Progenitor cell of endocrine pancreas (in vitro differentiated cells): Measurements from ENCODE around the gene IPO8. TPM values are rescaled to one million over a fixed set of nuclear protein-coding genes. Genes with fewer than 3 reads are reported as not detected.

Experiments used
- DNase-seq: peaks from one replicate; pipeline ENCODE4 v3.0.0; 2021; ENCODE audit warnings: low spot score; ENCODE audit not compliant: unreplicated experiment
- H3K27ac Mint-ChIP-seq: 2 replicates; pipeline ENCODE4 v1.8.0; 2021; ENCODE audit warnings: mild to moderate bottlenecking, moderate library complexity, mixed read lengths
- H3K27me3 Mint-ChIP-seq: 2 replicates; pipeline ENCODE4 v1.8.0; 2021; ENCODE audit warnings: mixed read lengths
- H3K36me3 Mint-ChIP-seq: 2 replicates; pipeline ENCODE4 v1.8.0; 2022; ENCODE audit warnings: mixed read lengths; ENCODE audit not compliant: insufficient read depth
- H3K4me1 Mint-ChIP-seq: 2 replicates; pipeline ENCODE4 v1.8.0; 2021; ENCODE audit warnings: low read depth, mixed read lengths
- H3K4me3 Mint-ChIP-seq: 2 replicates; pipeline ENCODE4 v1.8.0; 2021; ENCODE audit warnings: low read depth, mild to moderate bottlenecking, moderate library complexity, mixed read lengths
- H3K9me3 Mint-ChIP-seq: 2 replicates; pipeline ENCODE4 v1.8.0; 2021; ENCODE audit warnings: low read depth, mixed read lengths
- total RNA-seq: library from RNA; stranded (reverse); gene quantifications from 2 replicates; pipeline ENCODE4 v1.2.1, GENCODE V29; 2021
- TF ChIP-seq, protein P1 (sequence below): fragments of 200-600 bp; sonication (generic); IDR thresholded peaks from one replicate; pipeline ENCODE4 v1.5.0; 2021; ENCODE audit warnings: antibody characterized with exemption, mild to moderate bottlenecking; ENCODE audit not compliant: unreplicated experiment

The IPO8 gene
- total RNA-seq, 1 donor from 2014 or later = 93.3 TPM

DNA sequence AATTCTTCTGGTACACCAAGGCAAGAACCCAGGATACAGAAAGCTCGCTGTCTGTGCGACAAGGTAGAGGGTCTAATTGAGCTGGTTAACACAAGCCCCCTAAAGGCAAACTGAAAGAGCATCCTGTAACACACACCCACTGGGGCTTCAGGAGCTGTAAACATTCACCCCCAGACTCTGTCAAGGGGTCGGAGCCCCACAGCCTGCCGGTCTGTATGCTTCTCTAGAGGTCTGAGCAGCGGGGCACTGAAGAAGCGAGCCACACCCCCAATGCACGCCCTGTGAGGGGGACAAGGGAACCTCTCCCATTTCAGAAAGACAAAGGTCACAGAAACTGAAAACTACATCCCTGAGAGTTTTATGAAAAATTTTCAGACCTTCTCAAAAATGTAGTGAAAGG is 1.3 kb upstream of the IPO8 start:
- TF ChIP-seq, protein P1, sequence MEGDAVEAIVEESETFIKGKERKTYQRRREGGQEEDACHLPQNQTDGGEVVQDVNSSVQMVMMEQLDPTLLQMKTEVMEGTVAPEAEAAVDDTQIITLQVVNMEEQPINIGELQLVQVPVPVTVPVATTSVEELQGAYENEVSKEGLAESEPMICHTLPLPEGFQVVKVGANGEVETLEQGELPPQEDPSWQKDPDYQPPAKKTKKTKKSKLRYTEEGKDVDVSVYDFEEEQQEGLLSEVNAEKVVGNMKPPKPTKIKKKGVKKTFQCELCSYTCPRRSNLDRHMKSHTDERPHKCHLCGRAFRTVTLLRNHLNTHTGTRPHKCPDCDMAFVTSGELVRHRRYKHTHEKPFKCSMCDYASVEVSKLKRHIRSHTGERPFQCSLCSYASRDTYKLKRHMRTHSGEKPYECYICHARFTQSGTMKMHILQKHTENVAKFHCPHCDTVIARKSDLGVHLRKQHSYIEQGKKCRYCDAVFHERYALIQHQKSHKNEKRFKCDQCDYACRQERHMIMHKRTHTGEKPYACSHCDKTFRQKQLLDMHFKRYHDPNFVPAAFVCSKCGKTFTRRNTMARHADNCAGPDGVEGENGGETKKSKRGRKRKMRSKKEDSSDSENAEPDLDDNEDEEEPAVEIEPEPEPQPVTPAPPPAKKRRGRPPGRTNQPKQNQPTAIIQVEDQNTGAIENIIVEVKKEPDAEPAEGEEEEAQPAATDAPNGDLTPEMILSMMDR = no peak
- Mint-ChIP-seq H3K9me3 (no peaks in the 10 kb centered on the region), H3K27ac (no peak overlapping the region), H3K36me3 (peaks cover 2% of the 10 kb centered on the region), H3K4me3 (no peak overlapping the region), H3K4me1 (peaks cover 24% of the 10 kb centered on the region), H3K27me3 (no peaks in the 10 kb centered on the region)
- no peak for DNase-seq

DNA sequence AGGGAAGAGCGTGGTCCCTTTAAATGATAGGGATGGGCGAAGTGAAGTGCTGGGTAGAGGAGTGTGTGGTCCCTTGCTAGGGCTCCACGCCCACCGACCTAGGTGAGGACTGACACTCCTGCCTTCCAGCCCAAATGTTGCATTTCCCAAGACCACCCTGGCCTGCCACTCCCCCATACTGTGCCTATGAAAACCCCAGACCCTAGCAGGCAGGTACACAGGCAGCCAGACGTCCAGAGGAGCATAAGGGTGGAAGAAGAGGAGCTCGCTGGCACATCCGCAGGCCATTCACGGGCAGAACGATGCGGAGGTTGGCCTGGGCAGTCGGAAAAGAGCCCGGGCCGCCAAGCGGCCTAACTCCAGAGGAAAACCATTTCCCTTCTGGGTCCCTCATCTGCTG is 817 bp upstream of the IPO8 start:
- Mint-ChIP-seq H3K4me3 (peak overlapping the region; percentile 96), H3K27me3 (no peaks in the 10 kb centered on the region), H3K36me3 (peaks cover 2% of the 10 kb centered on the region), H3K4me1 (peaks cover 24% of the 10 kb centered on the region), H3K9me3 (no peaks in the 10 kb centered on the region), H3K27ac (no peak overlapping the region)
- TF ChIP-seq, protein P1 = no peak
- DNase-seq = no peak

DNA sequence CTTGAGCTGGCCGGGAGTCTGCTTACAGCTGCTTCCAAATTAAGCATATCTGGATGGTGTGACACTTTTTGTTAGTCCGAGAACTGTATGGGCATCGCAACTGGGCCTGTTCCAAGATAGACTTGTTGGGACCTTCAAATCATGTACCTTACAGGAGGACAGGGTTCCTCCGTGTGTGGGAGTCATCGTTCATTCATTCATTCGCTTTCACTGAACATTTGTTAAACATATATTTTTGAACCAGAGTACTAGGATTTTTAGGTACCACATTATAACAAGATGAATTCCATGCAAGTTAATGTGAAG is 387 bp upstream of the IPO8 start:
- Mint-ChIP-seq H3K27me3 (no peaks in the 10 kb centered on the region), H3K4me1 (peaks cover 24% of the 10 kb centered on the region), H3K9me3 (no peaks in the 10 kb centered on the region), H3K27ac (peak overlapping the region; percentile 97), H3K4me3 (peak overlapping the region; percentile 96), H3K36me3 (peaks cover 2% of the 10 kb centered on the region)
- no peak for DNase-seq
- TF ChIP-seq, protein P1 = no peak

DNA sequence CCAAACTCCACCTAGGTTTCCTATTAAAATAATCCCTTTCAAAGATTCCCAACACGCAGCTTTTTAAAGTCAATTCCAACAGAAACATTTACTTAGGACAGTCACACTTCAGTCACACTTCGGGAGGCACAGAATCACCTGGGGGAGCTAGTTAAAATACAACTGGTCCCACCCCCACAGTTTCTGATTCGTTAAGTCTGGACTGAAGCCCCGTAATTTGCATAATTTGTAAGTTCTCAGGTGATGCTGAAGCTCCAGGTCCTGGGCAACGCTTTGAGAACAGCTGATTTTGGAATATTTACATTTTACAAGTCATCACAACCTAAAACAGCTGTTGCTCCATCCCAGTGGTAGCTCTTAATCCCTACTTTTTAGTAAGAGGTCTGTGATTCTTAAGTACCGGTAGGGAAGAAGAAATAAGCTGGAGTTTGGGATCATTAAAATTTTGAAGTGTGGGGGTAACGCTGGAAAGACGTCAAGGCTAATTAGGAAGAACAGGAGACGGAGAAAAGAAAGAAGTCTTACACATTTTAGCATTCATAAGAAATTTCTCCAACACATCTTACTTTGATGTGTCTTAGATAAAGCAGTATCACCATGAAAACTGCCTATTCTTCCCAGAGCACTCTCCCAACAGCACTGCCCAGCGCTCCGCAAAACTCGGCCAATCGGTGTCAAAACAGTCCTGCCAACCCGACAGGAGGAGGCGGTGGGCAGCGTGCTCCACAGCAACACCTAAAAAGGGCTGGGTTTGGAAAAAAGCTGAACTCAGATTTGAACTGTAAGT is 1.1 kb downstream of the IPO8 start:
- Mint-ChIP-seq H3K4me1 (peaks cover 24% of the 10 kb centered on the region), H3K27me3 (no peaks in the 10 kb centered on the region), H3K4me3 (peak overlapping the region; percentile 96), H3K36me3 (peaks cover 3% of the 10 kb centered on the region), H3K27ac (peak overlapping the region; percentile 97), H3K9me3 (no peaks in the 10 kb centered on the region)
- TF ChIP-seq, protein P1 = no peak
- DNase-seq = peak; percentile 49

DNA sequence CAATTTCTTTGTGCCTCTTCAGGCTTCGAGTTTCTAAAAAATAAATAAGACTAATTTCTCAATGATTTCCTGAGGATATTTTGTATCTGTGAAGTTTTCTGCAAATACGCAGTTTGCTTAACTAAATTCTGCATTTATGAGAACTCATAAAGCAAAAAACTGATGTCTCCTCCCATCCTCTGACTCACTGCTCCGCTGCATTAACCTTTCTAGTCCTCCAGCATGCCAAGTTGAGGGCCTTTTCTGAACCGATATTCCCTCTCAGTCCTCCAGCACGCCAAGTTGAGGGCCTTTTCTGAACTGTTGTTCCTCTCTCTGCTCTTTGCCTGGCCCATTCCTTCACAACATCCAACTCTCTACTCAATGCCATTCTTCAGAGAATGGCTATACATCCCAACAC is 3.2 kb downstream of the IPO8 start:
- Mint-ChIP-seq H3K36me3 (peaks cover 3% of the 10 kb centered on the region), H3K27me3 (no peaks in the 10 kb centered on the region), H3K4me3 (no peak overlapping the region), H3K9me3 (no peaks in the 10 kb centered on the region), H3K4me1 (peaks cover 24% of the 10 kb centered on the region), H3K27ac (no peak overlapping the region)
- TF ChIP-seq, protein P1 = no peak
- no peak for DNase-seq
